ENCODE measurements around the gene ABCF2.

ABCF2 gene

DNA sequence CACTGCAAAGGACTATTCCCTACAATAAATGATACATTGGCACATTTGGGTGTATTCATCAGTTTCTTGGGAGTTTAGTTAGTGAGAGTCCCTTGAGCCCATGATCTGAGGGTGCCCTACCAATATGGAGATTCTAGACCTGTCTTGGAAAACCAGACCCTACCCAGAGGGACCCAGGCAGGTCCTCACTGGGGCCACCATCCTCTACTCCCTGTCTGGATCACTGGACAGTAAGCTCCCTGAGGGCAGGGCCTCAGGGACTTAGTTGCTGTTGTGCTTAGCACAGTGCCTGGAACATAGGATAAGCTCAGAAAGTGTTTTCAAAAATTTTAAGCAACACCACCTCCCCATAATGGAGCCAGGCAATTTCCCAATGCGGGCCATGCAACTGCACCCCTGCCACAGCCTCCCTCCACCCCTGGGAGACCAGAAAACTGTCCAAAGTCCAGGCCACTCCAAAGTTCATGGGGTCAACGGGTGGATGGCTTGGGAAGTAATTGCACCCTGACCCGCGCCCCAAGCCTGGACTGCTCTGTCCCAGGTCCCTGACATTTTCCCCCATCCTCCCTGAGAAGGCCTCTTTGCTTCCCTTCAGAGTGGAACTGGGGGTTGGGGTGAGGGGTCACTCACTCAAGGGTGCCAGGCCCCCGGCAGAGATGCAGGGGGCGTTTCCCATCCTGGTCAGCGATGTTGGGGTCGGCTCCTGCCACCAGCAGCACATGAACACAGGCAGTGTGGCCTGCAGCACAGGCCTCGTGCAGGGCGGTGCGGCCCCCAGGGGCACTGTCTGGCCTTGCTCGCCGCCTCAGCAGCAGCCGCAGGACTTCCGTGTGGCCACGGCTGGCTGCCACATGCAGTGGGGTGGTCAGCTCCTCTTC lies 41.0 kb downstream of the ABCF2 start:
- peaks cover 0 to 3% of the 10 kb centered on the region in 2 donors for H3K4me1 Mint-ChIP-seq (ENCODE audit: low read depth in 2 of 2)
- peaks cover 7% of the 10 kb centered on the region for H3K36me3 Mint-ChIP-seq (ENCODE audit: insufficient read depth)
- ATAC-seq (replicated peaks) (no peak), DNase-seq (no peak)
- no peak overlapping the region for H3K27ac Mint-ChIP-seq
- no peak overlapping the region for H3K4me3 Mint-ChIP-seq
- H3K27me3 Mint-ChIP-seq, result peaks cover 0 to 11% of the 10 kb centered on the region in 2 donors
- no peaks in the 10 kb centered on the region for H3K9me3 Mint-ChIP-seq

DNA sequence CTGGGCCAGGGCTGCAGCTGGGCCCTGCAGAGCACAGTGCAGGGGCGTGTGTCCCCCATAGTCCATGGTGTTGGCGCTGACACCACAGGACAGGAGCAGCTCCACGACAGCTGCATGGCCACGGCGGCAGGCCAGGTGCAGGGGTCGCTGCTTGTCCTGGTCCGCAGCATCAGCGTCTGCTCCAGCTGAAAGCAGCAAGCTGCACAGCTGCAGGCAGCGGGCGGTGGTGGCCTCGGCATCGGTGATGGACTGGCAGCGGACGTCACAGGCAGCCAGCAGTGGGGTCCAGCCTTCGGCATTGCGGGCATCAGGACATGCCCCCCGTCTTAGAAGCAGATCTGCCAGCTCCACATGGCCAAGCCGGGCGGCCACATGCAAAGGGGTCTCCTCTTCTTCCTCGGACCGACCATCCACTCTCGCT lies 46.0 kb downstream of the ABCF2 start:
- Mint-ChIP-seq H3K4me1 (ENCODE audit: low read depth in 2 of 2) (peaks cover 0 to 2% of the 10 kb centered on the region in 2 donors), H3K27me3 (peaks cover 16 to 36% of the 10 kb centered on the region in 2 donors), H3K9me3 (no peaks in the 10 kb centered on the region), H3K27ac (no peak overlapping the region), H3K36me3 (ENCODE audit: insufficient read depth) (peaks cover 7% of the 10 kb centered on the region), H3K4me3 (no peak overlapping the region)
- no peak for DNase-seq
- ATAC-seq (replicated peaks), result no peak

GRCh38 chr7:151179946-151180345 lies 47.1 kb downstream of the ABCF2 start:
- Mint-ChIP-seq H3K27me3 (peaks cover 24 to 47% of the 10 kb centered on the region in 2 donors), H3K4me3 (no peak overlapping the region), H3K4me1 (ENCODE audit: low read depth in 2 of 2) (peaks cover 0 to 2% of the 10 kb centered on the region in 2 donors), H3K36me3 (ENCODE audit: insufficient read depth) (peaks cover 7% of the 10 kb centered on the region), H3K9me3 (no peaks in the 10 kb centered on the region), H3K27ac (no peak overlapping the region)
- no peak for ATAC-seq (replicated peaks)
- no peak for DNase-seq

- DNase-seq (no peak), ATAC-seq (replicated peaks) (no peak)
- H3K4me1 Mint-ChIP-seq (ENCODE audit: low read depth in 2 of 2), result peaks cover 0 to 4% of the 10 kb centered on the region in 2 donors
- H3K27ac Mint-ChIP-seq, result no peak overlapping the region
- H3K4me3 Mint-ChIP-seq, result no peak overlapping the region
- H3K27me3 Mint-ChIP-seq, result peaks cover 24 to 49% of the 10 kb centered on the region in 2 donors
- peaks cover 7% of the 10 kb centered on the region for H3K36me3 Mint-ChIP-seq (ENCODE audit: insufficient read depth)
- H3K9me3 Mint-ChIP-seq, result no peaks in the 10 kb centered on the region
Observed at GRCh38 chr7:151179287-151179860, 47.6 kb downstream of the ABCF2 start.

- Mint-ChIP-seq H3K27ac (no peak overlapping the region), H3K4me1 (ENCODE audit: low read depth in 2 of 2) (peaks cover 0 to 4% of the 10 kb centered on the region in 2 donors)
Observed at GRCh38 chr7:151178831-151179230, 48.2 kb downstream of the ABCF2 start.

GRCh38 chr7:151178236-151178635 lies 48.8 kb downstream of the ABCF2 start:
- Mint-ChIP-seq H3K27ac (no peak overlapping the region), H3K36me3 (ENCODE audit: insufficient read depth) (peaks cover 4% of the 10 kb centered on the region), H3K4me3 (no peak overlapping the region), H3K9me3 (no peaks in the 10 kb centered on the region), H3K27me3 (peaks cover 24 to 58% of the 10 kb centered on the region in 2 donors), H3K4me1 (ENCODE audit: low read depth in 2 of 2) (peaks cover 2 to 6% of the 10 kb centered on the region in 2 donors)
- no peak for DNase-seq
- no peak for ATAC-seq (replicated peaks)

More at GRCh38 chr7:151178831-151179230, 48.2 kb downstream of the ABCF2 start:
- ATAC-seq (replicated peaks), result no peak
- Mint-ChIP-seq H3K9me3 (no peaks in the 10 kb centered on the region), H3K36me3 (ENCODE audit: insufficient read depth) (peaks cover 4% of the 10 kb centered on the region), H3K4me3 (no peak overlapping the region), H3K27me3 (peaks cover 24 to 52% of the 10 kb centered on the region in 2 donors)
- DNase-seq, result no peak

DNA sequence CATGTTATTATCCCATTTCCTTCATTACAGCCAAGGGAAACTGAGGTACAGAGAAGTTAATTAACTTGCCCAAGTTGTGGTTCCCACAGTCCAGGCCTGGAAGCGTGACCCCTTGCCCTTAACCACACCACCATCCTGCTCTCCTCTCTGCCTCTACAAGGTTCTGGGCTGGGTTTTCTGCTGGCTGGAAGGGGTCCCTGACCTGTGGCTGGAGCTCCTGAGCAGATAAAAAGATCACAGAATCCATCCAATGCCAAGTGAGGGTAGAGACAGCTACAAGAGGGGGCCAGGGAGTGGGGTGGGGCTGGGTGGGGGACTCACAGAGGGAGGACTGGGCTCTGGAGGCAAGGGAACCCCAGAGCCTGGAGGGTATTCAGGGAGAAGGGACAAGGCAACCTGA lies 49.7 kb downstream of the ABCF2 start:
- H3K4me3 Mint-ChIP-seq, result no peak overlapping the region
- DNase-seq (no peak), ATAC-seq (replicated peaks) (no peak)
- H3K27me3 Mint-ChIP-seq, result peaks cover 30 to 67% of the 10 kb centered on the region in 2 donors
- H3K4me1 Mint-ChIP-seq (ENCODE audit: low read depth in 2 of 2), result peaks cover 4 to 13% of the 10 kb centered on the region in 2 donors
- H3K36me3 Mint-ChIP-seq (ENCODE audit: insufficient read depth), result no peaks in the 10 kb centered on the region
- H3K27ac Mint-ChIP-seq, result no peak overlapping the region
- H3K9me3 Mint-ChIP-seq, result no peaks in the 10 kb centered on the region

- Mint-ChIP-seq H3K4me1 (ENCODE audit: low read depth in 2 of 2) (peaks cover 4 to 13% of the 10 kb centered on the region in 2 donors), H3K9me3 (no peaks in the 10 kb centered on the region), H3K4me3 (no peak overlapping the region), H3K36me3 (ENCODE audit: insufficient read depth) (no peaks in the 10 kb centered on the region), H3K27me3 (peaks cover 33 to 73% of the 10 kb centered on the region in 2 donors), H3K27ac (no peak overlapping the region)
- ATAC-seq (replicated peaks), result no peak
- no peak for DNase-seq
Observed at GRCh38 chr7:151176401-151176800, 50.6 kb downstream of the ABCF2 start.

DNA sequence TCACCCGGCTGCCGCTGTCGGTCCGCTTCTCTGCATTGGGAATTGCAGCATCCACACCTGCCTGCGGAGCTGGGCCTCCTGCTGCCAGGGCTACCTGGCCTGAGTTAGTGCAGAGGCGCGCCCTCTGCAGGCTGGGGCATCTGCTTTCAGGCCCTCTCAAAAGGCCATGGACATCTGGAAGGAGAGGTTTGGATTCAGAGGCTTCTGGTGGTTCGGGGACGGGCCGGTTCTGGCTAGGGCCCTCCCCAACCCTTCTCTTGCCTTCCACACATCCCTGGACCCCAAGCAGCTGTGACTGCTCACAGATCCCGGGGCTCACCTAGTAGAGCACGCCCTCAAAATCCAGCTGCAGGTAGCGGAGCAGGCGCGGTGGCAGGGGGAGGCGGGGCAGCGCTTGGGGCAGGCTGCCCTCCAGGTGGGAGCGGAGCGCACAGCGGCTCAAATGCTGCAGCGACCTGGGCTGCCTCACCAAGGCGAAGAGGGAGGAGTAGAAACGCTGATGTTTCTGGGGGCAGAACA lies 51.2 kb downstream of the ABCF2 start:
- peaks cover 38 to 79% of the 10 kb centered on the region in 2 donors for H3K27me3 Mint-ChIP-seq
- no peak for ATAC-seq (replicated peaks)
- H3K27ac Mint-ChIP-seq, result no peak overlapping the region
- no peaks in the 10 kb centered on the region for H3K36me3 Mint-ChIP-seq (ENCODE audit: insufficient read depth)
- H3K4me3 Mint-ChIP-seq, result no peak overlapping the region
- no peak for DNase-seq
- H3K4me1 Mint-ChIP-seq (ENCODE audit: low read depth in 2 of 2), result peaks cover 4 to 13% of the 10 kb centered on the region in 2 donors
- H3K9me3 Mint-ChIP-seq, result no peaks in the 10 kb centered on the region

DNA sequence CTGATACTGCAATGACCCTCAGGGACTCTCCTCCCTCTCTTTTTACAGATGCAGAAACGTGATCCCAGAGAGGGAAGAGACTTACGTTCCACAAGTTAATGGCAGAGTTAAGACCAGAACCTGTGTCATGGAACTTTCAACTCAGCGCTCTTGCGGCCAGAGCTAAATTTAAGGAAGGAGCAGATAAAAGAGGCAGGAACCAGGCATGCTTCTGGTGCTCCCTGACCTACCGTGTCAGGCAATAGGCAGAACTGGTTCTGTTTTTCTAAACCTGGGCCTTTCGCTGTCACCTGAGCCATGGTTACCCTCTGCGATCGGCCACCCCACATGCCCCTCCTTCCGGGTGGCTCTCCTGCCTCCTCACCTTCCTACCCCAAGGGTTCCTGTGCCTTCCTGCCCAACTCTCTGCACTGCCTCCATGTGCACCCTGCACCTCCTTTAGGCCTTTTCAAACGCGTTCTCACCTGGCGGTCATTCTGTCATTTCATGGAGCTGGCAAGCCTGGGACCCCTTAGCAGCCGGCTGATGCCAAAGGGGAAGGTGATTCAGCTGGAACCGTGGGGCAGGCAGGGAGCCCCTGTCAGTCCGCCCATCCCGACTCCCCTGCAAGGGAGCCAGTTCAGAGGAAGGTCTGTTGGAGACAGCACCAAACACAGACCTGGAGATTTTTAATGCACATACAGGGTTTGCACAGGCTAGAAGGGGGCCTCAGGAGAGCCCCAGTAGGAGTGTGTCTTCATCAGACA lies 51.8 kb downstream of the ABCF2 start:
- Mint-ChIP-seq H3K9me3 (no peaks in the 10 kb centered on the region), H3K36me3 (ENCODE audit: insufficient read depth) (no peaks in the 10 kb centered on the region), H3K4me1 (ENCODE audit: low read depth in 2 of 2) (peaks cover 4 to 13% of the 10 kb centered on the region in 2 donors), H3K27me3 (peaks cover 35 to 84% of the 10 kb centered on the region in 2 donors), H3K4me3 (no peak overlapping the region), H3K27ac (no peak overlapping the region)
- no peak for ATAC-seq (replicated peaks)
- DNase-seq, result no peak

- peaks cover 4 to 13% of the 10 kb centered on the region in 2 donors for H3K4me1 Mint-ChIP-seq (ENCODE audit: low read depth in 2 of 2)
- no peaks in the 10 kb centered on the region for H3K36me3 Mint-ChIP-seq (ENCODE audit: insufficient read depth)
- H3K27ac Mint-ChIP-seq, result no peak overlapping the region
- DNase-seq (peak in 1 of 3 experiments; percentile 33), ATAC-seq (replicated peaks) (peak; percentile 33)
- H3K4me3 Mint-ChIP-seq, result no peak overlapping the region
- H3K27me3 Mint-ChIP-seq, result peaks cover 43 to 87% of the 10 kb centered on the region in 2 donors
- no peaks in the 10 kb centered on the region for H3K9me3 Mint-ChIP-seq
Observed at GRCh38 chr7:151174246-151175046, 52.6 kb downstream of the ABCF2 start.

- H3K9me3 Mint-ChIP-seq, result no peaks in the 10 kb centered on the region
- H3K27me3 Mint-ChIP-seq, result peaks cover 46 to 87% of the 10 kb centered on the region in 2 donors
- no peaks in the 10 kb centered on the region for H3K36me3 Mint-ChIP-seq (ENCODE audit: insufficient read depth)
- no peak overlapping the region for H3K27ac Mint-ChIP-seq
- ATAC-seq (replicated peaks) (no peak), DNase-seq (no peak)
- H3K4me3 Mint-ChIP-seq, result no peak overlapping the region
- H3K4me1 Mint-ChIP-seq (ENCODE audit: low read depth in 2 of 2), result peaks cover 7 to 13% of the 10 kb centered on the region in 2 donors
Observed at GRCh38 chr7:151173386-151174245, 53.4 kb downstream of the ABCF2 start.

Data from effector memory CD8-positive, alpha-beta T cell (primary cell).